HG03342 (cell line): ENCODE results near the gene ZNF326.
"Not testable (repeated sequence)": the region's sequence is repeated elsewhere in the genome, so short reads cannot be mapped to it uniquely, and the experiment has no call there.

Experiments used
- ATAC-seq: cut with Tn5 transposase; IDR thresholded peaks from one replicate; pipeline ENCODE4 v1.9.1; 2021; ENCODE audit warnings: mild to moderate bottlenecking, moderate library complexity; ENCODE audit not compliant: unreplicated experiment

Gene ZNF326

DNA sequence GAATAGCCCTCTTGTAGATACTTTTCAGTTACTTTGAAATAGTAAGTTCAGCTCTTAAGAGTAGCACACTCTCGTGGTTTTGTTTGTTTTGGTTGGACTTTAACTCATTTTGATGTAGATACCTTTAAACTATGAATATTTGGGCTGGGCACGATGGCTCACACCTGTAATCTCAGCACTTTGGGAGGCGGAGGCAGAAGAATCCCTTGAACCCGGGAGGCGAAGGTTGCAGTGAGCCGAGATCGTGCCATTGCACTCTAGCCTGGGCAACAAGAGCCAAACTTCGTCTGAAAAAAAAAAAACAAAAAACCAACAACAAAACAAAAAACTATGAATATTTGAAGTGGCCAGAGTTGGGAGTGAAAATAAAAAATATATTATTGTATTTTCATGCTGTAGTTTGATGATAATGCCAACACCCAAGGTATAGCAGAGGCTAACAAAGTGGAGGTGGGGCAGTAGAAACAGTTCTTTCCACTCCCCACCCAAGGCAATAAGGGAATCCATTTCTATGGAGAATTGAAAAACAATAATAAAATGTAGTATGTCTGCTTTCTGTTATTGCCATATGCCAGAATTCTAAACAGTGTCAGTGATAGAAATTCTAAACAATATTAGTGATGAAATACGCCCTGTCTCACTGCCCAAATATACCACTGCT is 1.7 kb downstream of the ZNF326 start:
- no peak for ATAC-seq

DNA sequence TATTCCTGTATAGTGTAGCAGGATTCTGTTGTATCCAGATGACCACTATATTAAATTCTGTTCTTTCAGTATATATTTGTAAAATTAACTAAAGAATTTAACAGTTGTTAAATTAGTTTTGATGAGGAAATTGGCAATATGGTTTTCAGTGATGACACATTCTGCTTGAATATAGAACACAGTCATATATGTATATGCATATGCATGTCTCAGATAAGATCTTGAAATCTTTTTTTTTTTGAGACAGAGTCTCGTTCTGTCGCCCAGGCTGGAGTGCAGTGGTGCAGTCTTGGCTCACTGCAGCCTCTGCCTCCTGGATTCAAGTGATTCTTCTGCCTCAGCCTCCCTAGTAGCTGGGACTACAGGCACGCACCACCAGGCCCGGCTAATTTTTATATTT is 2.2 kb downstream of the ZNF326 start:
- not testable (repeated sequence) for ATAC-seq

DNA sequence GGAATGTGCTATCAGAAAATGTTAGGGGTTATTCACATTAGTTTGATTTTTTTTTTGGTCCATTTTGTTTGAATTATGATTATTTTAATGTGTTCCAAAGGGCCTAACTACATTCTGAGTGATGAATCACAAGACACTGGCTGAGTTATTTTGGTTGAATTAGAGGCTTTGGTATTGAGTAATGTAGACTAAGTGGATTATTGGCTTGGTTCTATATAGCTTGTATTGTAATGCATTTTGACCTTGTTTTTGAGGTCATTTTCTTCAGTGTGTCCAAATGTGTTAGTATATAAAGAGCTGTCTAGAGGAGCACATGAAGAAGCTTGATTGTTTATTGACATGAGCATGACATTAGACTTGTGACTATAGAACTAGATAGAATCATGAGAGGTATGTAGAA is 3.4 kb downstream of the ZNF326 start:
- ATAC-seq, result no peak

DNA sequence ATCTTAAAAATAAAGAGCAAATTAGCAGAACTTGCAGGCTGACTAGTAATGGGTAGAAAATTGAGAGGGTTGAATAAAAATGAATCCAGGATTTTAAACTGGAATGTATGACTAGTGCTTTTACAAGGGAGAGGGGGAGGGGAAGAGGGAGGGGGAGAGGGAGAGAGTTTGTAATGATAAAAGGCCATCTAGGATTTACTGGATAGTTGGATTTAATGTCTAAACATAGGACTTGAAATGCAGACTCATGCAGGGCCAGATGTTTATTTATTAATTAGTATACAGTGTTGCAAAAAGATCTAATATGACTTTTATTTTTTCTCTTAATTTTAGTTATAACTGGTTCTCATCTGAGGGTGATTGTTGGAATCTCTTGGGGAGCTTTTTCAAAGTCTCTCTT is 4.3 kb downstream of the ZNF326 start:
- ATAC-seq, result no peak

DNA sequence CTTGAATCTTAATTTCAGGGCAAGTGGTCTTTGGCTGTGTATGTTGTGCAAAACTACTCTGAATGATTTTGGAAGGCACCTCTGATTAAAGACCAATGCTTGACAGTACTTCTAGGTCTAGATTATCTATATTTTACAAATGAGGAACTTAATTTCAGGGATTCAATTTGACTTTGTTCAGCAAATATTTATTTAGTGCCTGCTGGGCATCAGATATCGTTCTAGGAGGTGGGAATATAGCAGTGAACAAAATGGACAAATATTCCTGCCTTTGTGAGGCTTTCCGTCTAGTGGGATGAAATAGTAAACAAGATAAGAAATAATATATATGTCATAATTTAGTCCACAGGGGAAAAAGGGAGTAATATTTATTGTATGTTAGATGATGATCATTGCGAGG is 4.7 kb downstream of the ZNF326 start:
- ATAC-seq, result no peak

DNA sequence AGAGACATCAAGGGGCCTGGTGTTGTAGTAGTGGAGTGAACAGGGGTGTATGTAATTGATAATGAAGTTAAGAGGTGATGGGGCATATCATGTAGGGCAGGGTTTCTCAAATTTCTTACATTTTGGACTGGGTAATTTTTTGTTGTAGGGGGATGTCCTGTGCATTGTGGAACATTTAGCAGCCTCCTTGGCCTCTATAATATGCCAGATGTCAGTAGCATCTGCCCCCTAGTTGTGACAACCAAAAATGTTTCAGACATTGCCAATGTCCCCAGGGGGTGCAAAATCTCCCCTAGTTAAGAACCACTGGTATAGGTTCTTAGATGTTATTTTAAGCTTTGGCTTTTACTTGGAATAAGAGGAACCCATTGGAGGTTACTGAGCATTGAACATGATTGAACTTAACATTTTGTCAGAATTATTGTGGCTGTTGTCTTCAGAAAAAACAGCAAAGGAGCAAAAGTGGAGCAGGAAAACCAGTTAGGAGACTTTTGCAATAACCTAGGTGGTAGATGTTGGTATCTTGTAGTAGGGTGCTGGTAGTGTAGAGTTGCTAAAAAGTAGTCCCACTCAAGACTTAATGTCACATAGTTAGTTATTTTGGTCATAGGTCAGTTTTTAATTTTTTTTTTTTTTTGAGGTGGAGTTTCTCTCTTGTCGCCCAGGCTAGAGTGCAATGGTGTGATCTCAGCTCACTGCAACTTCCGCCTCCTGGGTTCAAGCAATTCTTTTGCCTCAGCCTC is 6.2 kb downstream of the ZNF326 start:
- peak; percentile 53 for ATAC-seq

DNA sequence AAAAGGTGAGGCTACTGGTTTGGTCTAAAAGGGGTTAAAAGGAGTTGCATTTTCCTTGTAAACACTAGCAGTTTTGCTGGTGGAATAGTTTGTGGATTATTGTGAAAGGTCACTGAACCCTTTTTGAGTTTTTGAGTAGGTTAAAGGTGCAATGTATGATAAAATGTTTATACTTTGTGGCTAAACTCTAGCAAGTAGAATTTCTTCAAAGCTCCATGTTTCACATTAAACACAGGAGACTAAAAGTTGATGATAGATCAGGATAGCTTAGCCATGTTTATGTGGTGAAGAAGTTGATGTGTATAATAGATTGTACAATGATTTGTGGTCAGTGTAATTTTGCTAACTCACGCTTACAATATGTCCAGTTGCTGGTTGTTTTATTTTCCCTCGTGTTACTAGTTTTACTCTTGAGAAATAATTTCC is 13.1 kb downstream of the ZNF326 start:
- ATAC-seq, result no peak

DNA sequence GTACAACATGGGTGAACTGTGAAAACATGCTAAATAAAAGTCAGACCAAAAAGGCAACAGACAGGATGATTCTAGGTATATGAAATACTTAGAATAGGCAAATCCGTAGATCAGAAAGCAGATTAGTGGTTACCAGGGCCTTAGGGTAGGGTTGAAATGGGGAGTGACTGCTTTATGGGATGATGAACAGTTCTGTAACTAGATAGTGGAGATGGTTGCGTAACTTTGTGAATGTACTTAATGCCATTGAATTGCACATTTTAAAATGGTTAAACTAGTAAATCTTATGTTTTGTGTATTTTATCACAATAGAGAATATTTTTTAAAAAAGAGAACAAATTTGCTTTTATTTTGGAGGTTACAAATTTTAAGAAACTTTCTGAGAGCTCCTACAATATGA is 17.4 kb downstream of the ZNF326 start:
- no peak for ATAC-seq

DNA sequence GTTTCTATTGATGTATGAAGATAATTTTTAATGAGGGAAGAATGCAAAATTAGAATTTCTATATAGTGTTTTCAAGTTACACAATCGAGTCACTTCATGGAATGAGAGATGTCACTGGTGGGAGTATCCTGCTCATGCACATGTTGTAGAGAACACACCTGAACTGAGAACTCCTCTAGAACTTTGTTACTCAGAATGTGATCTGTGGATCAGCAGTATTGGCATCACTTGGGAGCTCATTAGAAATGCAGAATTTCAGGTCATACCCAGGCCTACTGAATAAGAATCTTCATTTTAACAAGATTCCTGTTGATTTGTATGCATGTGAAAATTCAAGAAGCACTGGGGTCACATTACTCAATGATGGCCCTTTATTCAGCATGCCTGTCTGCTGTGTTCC is 28.8 kb downstream of the ZNF326 start:
- no peak for ATAC-seq

DNA sequence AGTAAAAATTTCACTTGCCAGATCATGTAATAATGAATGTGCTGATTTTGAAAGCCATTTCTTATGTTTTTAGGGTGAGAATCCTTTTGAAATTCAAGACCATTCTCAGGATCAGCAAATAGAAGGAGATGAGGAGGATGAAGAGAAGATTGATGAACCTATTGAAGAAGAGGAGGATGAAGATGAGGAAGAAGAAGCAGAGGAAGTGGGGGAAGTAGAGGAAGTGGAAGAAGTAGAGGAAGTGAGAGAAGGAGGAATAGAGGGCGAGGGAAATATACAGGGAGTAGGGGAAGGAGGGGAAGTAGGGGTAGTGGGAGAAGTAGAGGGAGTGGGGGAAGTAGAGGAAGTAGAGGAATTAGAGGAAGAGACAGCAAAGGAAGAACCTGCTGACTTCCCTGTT is 32.4 kb downstream of the ZNF326 start:
- ATAC-seq, result no peak

DNA sequence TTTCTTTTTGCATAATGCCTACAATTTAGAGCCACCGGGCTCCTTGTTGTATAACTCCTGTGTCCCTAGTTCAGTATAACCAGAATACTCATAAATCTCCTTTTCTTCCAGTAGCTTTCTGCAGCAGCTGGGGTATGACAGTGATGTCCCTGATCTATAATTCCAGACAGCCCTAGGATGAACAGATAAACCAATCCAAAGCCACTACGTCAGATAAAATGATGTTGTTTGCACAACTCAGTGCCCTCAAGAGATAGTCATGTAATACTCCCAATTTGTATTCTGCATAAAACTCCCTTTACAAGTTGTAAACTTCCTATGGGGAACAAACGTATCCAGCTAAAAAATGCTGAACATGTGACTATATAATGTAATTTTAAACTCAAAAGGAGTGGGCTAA is 44.7 kb downstream of the ZNF326 start:
- no peak for ATAC-seq

DNA sequence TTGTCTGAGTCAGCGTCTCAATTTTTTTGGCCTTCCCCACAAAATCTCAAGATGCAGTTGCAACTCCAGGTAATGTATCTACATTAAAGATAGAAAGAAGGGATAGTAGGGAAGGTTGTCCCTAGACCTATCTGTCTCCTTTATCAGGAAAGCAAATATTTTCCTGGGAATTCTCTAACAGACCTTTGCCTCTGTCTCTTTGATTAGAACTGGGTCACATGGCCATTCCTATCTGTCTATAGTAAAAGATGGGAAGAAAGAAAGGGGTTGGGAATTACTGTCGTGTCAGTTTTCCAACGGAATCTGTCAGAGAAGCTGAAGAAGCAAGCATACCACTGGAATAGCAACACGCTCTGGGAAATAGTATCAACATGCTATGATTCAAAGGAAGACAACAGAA is 48.7 kb downstream of the ZNF326 start:
- no peak for ATAC-seq

DNA sequence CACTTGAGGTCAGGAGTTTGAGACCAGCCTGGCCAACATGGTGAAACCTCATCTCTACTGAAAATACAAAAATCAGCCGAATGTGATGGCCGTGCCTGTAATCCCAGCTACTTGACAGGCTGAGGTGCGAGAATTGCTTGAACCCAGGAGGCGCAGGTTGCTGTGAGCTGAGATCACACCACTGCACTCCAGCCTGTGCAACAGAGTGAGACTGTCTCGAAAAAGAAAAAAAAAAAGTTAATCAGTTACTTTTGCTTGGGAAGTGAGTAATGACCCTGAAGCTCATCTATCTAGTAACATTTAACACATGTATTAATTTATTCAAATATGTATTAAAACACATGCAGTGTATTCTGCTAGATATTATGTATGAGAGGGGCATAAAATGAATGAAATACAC is 49.4 kb downstream of the ZNF326 start:
- no peak for ATAC-seq

DNA sequence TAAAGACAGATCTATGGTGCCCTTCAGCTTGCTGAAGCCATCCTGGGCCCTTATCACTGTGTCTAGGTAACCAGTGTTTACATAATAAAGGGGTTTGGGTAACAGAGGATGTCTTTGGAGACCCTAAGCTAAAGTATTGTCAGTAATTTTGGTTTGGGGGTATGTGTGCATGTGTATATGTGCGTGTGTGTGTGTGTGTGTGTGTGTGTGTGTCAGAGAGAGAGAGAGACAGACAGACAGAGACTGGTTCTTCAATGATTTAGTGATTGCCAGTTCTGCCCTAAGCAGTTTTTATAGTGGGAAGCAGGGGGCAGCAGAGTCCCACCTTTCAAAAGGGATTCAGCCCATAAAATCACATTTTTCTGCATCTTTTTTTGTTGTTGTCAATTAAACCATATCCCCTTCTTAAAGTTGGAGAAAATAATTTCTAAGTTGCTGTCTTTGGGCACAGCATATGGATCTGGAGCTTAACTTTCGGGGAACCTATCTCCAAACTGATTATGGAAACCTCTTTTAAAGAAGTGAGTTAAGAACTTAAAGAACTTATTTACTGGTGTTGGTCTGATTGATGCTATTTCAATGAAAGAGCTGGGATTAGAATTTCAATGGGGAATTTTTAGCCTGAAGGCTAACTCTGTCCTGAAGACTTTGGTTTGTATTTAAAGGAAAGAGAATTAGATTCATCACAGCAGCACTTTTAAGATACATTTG is 51.1 kb downstream of the ZNF326 start:
- ATAC-seq, result no peak

DNA sequence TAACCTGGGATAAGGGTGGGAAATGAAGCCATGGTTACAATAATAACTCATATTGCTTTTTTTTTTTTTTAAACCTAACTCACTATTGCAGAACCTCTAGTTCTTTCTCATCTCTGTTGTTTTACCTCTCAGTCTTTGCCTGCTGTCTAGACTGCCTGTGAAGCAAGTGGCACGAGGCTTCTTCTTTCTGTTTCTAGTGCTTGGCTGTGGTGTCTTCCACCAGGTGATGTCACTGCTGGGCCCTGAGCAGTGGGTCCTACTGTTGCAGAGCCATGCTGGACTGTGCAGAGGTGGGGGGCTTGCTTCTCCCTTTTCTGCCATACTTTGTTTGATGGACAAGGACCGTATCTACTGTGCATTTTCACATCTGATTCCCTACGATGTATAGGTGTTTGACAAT is 51.7 kb downstream of the ZNF326 start:
- no peak for ATAC-seq

DNA sequence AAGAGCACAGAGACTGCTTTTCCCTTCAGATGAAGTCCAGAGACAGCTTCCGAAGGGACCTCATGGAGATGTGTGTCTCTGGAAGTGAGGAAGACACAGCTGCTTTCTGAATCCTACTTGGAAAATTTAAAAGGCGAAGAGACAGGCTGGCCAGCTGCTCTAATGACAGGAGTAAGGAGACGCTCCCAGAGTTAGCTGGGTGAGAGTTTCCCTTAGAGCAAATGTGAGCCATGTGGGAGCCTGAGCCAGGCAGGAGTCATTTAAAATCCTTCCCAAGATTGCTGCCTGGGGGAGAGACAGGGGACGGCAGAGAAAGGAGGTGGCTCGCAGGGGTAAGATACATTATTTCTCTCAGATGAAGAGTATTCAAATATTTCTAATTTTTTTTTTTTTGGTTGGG is 53.1 kb downstream of the ZNF326 start:
- no peak for ATAC-seq

DNA sequence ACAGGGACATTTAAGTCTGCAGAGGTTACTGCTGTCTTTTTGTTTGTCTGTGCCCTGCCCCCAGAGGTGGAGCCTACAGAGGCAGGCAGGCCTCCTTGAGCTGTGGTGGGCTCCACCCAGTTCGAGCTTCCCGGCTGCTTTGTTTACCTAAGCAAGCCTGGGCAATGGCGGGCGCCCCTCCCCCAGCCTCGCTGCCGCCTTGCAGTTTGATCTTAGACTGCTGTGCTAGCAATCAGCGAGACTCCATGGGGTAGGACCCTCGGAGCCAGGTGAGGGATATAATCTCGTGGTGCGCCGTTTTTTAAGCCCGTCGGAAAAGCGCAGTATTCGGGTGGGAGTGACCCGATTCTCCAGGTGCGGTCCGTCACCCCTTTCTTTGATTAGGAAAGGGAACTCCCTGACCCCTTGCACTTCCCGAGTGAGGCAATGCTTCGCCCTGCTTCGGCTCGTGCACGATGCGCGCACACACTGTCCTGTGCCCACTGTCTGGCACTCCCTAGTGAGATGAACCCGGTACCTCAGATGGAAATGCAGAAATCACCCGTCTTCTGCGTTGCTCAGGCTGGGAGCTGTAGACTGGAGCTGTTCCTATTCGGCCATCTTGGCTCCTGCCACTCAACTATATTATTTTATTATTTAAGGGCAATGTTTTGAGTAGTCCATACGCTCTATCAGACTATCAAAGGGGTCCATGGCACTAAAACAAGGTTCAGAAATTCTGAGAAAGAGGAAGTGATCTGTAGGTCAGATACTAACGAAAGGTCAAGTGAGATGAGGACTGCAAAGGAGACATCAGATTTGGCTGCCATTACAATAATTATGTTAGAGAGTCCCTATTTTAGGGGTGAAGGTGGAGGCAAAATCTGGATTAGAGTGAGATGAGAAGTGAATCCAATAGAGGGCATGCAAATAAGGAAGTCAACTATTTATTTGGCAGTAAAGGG is 68.1 kb downstream of the ZNF326 start:
- ATAC-seq, result not testable (repeated sequence)

DNA sequence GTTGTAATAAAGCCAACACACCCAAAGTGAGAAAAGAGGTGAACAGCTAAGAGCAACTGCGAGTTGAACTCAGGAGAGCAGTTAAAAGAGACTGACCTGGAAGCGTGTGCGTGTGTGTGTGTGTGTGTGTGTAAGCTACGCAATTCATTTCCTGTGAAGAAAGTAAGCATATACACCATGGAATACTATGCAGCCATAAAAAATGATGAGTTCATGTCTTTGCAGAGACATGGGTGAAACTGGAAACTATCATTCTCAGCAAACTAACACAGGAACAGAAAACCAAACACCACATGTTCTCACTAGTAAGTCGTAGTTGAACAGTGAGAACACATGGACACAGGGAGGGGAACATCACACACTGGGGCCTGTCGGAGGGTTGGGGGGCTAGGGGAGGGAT is 69.2 kb downstream of the ZNF326 start:
- not testable (repeated sequence) for ATAC-seq

DNA sequence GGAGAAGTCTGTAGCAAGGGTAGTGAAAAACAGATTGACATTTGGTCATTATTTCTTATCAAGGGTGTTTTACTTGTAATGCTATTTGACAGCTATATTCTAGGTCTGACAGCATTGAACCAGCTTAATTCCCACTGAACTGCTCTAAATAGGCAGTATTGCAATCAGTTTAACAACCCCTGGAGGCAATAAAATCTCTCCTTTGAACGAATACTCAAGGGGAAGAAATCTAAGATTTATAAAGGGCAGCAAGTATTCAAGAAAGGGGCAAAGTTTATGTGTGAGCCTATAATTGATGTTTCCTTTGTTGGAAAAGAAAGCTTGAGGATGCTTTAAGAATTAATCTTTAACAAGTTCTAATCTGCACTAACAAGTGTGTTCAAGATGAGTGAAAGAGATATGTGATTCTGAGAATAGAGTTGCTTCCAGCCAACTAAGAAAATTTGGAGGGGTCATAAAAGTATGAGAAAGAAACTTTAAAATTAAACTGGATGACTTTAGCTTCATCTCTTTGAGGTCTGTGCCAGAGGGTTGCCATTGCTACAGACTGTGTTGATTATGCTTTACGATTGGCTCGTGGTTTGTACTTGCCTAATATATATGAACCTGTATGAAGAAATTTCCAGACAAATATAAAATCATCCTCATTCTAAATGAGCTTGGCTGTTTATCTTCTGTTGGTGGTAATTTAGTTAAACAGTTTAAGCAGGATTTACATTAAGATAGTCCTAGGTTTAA is 72.5 kb downstream of the ZNF326 start:
- ATAC-seq, result no peak

DNA sequence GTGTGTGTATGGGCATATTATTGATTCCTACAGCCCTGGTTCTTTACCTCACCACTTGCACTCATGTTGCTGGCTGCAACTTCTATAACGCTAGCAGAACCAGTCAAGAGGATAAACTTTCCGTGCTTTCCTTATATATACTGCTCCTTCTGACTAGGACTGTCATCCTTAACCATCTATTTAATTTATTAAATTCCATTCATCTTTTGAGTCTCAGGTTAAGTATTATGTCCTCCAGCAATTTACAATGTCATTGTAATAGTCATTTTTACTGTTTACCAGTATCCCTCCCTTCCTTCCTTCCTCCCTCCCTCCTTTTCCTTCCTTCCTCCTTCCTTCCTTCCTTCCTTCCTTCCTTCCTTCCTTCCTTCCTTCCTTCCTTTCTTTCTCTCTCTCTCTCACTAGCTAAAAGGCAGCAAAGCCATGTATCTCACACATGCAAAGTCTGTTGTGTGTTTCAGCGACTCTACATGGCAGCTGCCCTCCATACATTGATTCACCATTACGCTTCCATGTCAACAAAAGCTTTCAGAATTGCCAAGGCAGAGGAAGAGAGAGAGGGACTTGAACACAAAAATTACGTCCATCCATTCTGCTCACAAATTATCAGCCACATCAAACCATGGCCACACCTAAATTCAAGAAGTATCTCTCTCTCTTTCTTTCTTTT is 73.8 kb downstream of the ZNF326 start:
- no peak for ATAC-seq
